Measurements from ENCODE around the gene ACD.

ACD gene

GRCh38 chr16:67662653-67663010, 2.6 kb upstream of the ACD start (continued):
- TF ChIP-seq, protein P1, sequence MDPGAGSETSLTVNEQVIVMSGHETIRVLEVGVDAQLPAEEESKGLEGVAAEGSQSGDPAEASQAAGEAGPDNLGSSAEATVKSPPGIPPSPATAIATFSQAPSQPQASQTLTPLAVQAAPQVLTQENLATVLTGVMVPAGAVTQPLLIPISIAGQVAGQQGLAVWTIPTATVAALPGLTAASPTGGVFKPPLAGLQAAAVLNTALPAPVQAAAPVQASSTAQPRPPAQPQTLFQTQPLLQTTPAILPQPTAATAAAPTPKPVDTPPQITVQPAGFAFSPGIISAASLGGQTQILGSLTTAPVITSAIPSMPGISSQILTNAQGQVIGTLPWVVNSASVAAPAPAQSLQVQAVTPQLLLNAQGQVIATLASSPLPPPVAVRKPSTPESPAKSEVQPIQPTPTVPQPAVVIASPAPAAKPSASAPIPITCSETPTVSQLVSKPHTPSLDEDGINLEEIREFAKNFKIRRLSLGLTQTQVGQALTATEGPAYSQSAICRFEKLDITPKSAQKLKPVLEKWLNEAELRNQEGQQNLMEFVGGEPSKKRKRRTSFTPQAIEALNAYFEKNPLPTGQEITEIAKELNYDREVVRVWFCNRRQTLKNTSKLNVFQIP (CRISPR knock-in tag; IDR thresholded peaks at IDR 0.05; ENCODE audit: borderline replicate concordance, low read depth), result no peak
- TF ChIP-seq SNAI2 (CRISPR knock-in tag; IDR thresholded peaks at IDR 0.05), result no peak
- TF ChIP-seq RARB (CRISPR knock-in tag; IDR thresholded peaks at IDR 0.05), result no peak

GRCh38 chr16:67661886-67662652, 2.0 kb upstream of the ACD start:
- TF ChIP-seq GLIS3 (CRISPR knock-in tag; IDR thresholded peaks at IDR 0.05) (no peak), ZNF565 (CRISPR knock-in tag; conservative IDR thresholded peaks at IDR 0.05; ENCODE audit: low read depth) (no peak), ZNF70 (CRISPR knock-in tag; IDR thresholded peaks at IDR 0.05) (no peak), ZNF8 (CRISPR knock-in tag; IDR thresholded peaks at IDR 0.05) (no peak), SNAI2 (CRISPR knock-in tag; IDR thresholded peaks at IDR 0.05) (no peak), RARB (CRISPR knock-in tag; IDR thresholded peaks at IDR 0.05) (no peak), TCF4 (CRISPR knock-in tag; IDR thresholded peaks at IDR 0.05; ENCODE audit: borderline replicate concordance) (no peak), ISL1 (CRISPR knock-in tag; IDR thresholded peaks at IDR 0.05) (no peak), OSR1 (CRISPR knock-in tag; IDR thresholded peaks at IDR 0.05) (no peak), CSRNP3 (CRISPR knock-in tag; IDR thresholded peaks at IDR 0.05) (no peak), TOX (CRISPR knock-in tag; IDR thresholded peaks at IDR 0.05; ENCODE audit: borderline replicate concordance) (no peak), ZFP3 (CRISPR knock-in tag; IDR thresholded peaks at IDR 0.05) (no peak), ESRRG (CRISPR knock-in tag; IDR thresholded peaks at IDR 0.05) (no peak)
- TF ChIP-seq, protein P1 (CRISPR knock-in tag; IDR thresholded peaks at IDR 0.05; ENCODE audit: borderline replicate concordance, low read depth), result no peak
- ATAC-seq, result no peak

- ATAC-seq, result peak; percentile 13
- TF ChIP-seq, protein P2, sequence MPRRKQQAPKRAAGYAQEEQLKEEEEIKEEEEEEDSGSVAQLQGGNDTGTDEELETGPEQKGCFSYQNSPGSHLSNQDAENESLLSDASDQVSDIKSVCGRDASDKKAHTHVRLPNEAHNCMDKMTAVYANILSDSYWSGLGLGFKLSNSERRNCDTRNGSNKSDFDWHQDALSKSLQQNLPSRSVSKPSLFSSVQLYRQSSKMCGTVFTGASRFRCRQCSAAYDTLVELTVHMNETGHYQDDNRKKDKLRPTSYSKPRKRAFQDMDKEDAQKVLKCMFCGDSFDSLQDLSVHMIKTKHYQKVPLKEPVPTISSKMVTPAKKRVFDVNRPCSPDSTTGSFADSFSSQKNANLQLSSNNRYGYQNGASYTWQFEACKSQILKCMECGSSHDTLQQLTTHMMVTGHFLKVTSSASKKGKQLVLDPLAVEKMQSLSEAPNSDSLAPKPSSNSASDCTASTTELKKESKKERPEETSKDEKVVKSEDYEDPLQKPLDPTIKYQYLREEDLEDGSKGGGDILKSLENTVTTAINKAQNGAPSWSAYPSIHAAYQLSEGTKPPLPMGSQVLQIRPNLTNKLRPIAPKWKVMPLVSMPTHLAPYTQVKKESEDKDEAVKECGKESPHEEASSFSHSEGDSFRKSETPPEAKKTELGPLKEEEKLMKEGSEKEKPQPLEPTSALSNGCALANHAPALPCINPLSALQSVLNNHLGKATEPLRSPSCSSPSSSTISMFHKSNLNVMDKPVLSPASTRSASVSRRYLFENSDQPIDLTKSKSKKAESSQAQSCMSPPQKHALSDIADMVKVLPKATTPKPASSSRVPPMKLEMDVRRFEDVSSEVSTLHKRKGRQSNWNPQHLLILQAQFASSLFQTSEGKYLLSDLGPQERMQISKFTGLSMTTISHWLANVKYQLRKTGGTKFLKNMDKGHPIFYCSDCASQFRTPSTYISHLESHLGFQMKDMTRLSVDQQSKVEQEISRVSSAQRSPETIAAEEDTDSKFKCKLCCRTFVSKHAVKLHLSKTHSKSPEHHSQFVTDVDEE (CRISPR knock-in tag; IDR thresholded peaks at IDR 0.05), result no peak
Observed at GRCh38 chr16:67661101-67661761, 1.2 kb upstream of the ACD start.

- ATAC-seq, result peak; percentile 82
- no peak for TF ChIP-seq TOX (CRISPR knock-in tag; IDR thresholded peaks at IDR 0.05; ENCODE audit: borderline replicate concordance)
- TF ChIP-seq, protein P3, sequence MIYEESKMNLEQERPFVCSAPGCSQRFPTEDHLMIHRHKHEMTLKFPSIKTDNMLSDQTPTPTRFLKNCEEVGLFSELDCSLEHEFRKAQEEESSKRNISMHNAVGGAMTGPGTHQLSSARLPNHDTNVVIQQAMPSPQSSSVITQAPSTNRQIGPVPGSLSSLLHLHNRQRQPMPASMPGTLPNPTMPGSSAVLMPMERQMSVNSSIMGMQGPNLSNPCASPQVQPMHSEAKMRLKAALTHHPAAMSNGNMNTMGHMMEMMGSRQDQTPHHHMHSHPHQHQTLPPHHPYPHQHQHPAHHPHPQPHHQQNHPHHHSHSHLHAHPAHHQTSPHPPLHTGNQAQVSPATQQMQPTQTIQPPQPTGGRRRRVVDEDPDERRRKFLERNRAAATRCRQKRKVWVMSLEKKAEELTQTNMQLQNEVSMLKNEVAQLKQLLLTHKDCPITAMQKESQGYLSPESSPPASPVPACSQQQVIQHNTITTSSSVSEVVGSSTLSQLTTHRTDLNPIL (CRISPR knock-in tag; IDR thresholded peaks at IDR 0.05; ENCODE audit: low read depth), result no peak
- TF ChIP-seq SNAI2 (CRISPR knock-in tag; IDR thresholded peaks at IDR 0.05), result no peak; the same call in 1 of the 2 replicates
- TF ChIP-seq ZNF565 (CRISPR knock-in tag; conservative IDR thresholded peaks at IDR 0.05; ENCODE audit: low read depth), result no peak
- TF ChIP-seq ZFP3 (CRISPR knock-in tag; IDR thresholded peaks at IDR 0.05), result no peak
- TF ChIP-seq CSRNP3 (CRISPR knock-in tag; IDR thresholded peaks at IDR 0.05), result no peak
- TF ChIP-seq, protein P2 (CRISPR knock-in tag; IDR thresholded peaks at IDR 0.05), result no peak
- no peak for TF ChIP-seq ZC3H10 (CRISPR knock-in tag; IDR thresholded peaks at IDR 0.05)
- no peak for TF ChIP-seq OSR1 (CRISPR knock-in tag; IDR thresholded peaks at IDR 0.05)
- no peak for TF ChIP-seq ARNTL (CRISPR knock-in tag; IDR thresholded peaks at IDR 0.05; ENCODE audit: borderline replicate concordance, low read depth)
- no peak for TF ChIP-seq RARB (CRISPR knock-in tag; IDR thresholded peaks at IDR 0.05)
- no peak for TF ChIP-seq ESRRG (CRISPR knock-in tag; IDR thresholded peaks at IDR 0.05)
- TF ChIP-seq ZNF8 (CRISPR knock-in tag; IDR thresholded peaks at IDR 0.05), result no peak
- no peak for TF ChIP-seq GLIS3 (CRISPR knock-in tag; IDR thresholded peaks at IDR 0.05)
- no peak for TF ChIP-seq ZFP30 (CRISPR knock-in tag; IDR thresholded peaks at IDR 0.05)
- no peak for TF ChIP-seq TCF4 (CRISPR knock-in tag; IDR thresholded peaks at IDR 0.05; ENCODE audit: borderline replicate concordance)
Observed at GRCh38 chr16:67660564-67661028, 536 bp upstream of the ACD start, which contains the start of gene PARD6A. Gene PARD6A, plus strand, starts transcription at chr16:67660960. Its CDS starts 79 bp downstream, at chr16:67661039.
